Skeletal muscle cell (primary cell): Measurements from ENCODE around the gene MPI.

Source experiments
- DNase-seq: peaks from one replicate; pipeline ENCODE4 v3.0.0-alpha.2; 2010; ENCODE audit warnings: low read depth
- H3K4me3 ChIP-seq: 2 replicates; pipeline ENCODE4 v1.5.1; 2011; ENCODE audit warnings: low read depth, mild to moderate bottlenecking, control low read depth, low read length, moderate library complexity

The MPI gene

DNA sequence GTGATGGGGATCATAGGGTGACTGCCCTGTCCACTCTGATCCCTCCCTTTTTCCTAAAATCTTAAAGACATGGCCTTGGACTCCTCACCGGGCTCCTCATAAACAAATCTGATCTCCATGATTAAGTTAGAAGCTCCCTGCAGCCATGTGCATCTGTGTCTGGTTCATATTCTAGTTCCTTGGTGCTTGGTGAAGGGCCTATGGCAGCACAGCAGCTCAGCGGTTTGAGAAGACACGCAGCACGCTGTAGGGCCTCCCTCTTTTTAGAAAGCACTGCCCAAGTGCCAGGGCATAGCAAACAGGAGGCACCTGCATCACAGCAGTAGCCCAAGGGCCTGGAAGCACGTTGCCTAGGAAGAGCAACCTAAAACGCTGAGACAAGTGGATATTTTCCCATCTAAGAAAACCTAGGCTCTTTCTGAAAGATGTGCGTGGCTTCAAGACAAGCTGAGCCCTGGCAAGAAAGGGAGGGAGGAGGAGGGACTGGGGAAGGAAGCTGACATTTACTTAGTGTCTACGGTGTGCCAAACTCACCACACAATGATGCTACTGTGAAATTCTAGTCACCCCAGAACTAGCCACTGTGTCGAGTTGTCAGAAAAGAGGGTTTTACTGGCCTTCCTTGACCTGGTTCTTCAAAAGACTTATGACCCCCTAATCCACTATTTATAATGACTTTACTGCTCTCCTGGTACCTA, 32.0 kb upstream of the MPI start:
- no peak for DNase-seq
- no peak overlapping the region for H3K4me3 ChIP-seq

DNA sequence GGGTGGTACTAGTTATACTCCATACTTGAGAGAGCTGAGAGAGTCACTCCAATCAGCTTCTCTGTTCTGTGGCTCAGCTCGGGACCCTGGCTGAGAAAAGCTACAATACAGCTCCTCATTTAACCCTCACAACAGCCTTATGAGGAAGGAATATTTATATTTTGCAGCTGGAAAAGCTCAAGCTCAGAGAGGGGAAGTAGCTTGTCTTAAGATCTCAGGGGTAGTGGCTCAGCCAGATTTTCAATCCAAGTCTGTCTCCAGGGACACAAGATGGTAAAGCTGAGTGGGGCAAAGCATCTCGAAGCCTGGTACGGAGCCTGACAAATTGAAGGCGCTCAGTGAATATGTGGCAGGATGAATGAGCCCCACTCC, 31.5 kb upstream of the MPI start:
- no peak for DNase-seq
- no peak overlapping the region for H3K4me3 ChIP-seq

DNA sequence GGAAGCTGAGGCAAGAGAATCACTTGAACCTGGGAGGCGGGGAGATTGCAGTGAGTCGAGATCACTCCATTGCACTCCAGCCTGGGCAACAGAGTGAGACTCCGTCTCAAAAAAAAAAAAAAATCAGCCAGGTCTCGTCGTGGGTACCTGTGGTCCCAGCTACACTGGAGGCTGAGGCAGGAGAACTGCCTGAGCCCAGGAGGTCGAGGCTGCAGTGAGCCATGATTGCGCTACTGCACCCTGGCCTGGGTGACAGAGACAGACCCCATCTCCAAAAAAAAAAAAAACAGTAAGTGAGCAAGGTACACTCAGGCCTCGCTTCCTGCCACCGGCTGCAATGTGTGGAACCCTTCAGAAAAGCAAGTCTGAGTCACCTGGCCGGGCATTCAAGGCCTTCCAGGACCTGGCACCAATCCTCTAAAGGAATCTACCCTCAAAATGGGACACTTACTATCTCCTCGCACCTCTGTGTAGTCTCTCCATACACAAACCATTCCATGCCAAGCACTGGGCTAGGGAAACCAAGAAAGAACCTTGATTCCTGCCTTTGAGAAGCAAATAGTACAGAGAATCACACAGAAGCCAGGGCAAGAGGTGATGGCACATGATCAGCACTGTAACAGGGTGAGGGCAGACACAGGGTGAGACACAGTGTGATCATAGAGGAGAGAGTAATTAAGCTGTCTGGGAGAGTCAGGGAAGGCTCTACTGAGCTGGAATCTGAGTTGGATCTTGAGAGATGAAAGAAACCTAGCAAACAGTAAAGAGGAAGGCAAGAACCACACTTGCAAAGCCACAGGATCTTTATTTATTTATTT, 26.4 kb upstream of the MPI start:
- no peak overlapping the region for H3K4me3 ChIP-seq
- DNase-seq: no peak

DNA sequence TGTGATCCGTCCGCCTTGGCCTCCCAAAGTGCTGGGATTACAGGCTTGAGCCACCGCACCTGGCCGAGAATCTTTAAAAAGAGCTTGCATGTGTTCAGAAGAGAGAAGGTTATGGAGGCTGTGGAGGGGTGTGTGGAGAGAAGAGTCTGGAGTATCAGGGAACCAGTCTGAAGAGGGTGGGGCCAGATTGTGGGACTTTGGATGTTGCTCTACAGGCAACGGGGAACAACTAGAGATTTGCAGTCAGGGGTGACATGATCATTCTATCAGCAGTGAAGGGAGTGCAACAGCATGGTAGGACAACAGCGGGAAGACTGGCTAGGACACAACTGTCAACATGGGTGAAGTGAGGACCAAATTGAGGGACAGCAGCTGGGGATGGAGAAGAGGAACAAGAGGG, 25.5 kb upstream of the MPI start:
- DNase-seq: no peak
- no peak overlapping the region for H3K4me3 ChIP-seq

DNA sequence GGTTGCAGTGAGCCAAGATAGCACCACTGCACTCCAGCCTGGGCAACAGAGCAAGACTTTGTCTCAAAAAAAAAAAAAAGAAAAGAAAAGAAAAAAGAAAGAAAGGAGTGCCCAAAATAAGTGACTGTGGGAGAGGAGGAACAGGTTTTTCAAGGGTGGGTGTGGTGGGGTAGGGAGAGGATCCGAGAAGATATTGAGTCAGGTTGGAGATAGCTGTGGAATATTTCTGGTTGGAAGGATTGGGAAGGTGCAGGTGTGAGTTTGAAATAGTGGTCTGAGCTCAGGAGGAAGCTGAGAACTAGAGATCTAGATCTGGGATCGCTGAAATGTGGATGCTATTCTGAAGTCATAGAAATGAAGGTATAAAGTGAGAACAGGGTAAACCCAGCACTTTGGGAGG, 24.5 kb upstream of the MPI start:
- no peak for DNase-seq
- H3K4me3 ChIP-seq: no peak overlapping the region

DNA sequence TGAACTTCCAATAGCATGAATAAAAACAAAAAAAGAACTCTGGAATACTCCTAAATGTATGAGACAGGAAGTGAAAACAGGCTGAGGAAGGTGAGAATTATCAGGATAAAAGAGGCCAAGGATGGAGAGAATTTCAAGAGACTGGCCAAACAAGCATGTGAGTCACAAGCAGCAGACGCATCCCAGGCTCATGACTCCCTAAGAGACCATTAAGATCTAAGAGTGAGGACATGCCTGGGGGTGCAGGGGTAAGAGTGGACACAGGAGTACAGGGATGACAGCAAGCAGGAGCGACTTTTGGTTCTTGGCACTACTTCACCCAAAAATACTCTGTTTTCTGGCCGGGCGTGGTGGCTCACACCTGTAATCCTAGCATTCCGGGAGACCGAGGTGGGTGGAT, 23.8 kb upstream of the MPI start:
- H3K4me3 ChIP-seq: no peak overlapping the region

DNA sequence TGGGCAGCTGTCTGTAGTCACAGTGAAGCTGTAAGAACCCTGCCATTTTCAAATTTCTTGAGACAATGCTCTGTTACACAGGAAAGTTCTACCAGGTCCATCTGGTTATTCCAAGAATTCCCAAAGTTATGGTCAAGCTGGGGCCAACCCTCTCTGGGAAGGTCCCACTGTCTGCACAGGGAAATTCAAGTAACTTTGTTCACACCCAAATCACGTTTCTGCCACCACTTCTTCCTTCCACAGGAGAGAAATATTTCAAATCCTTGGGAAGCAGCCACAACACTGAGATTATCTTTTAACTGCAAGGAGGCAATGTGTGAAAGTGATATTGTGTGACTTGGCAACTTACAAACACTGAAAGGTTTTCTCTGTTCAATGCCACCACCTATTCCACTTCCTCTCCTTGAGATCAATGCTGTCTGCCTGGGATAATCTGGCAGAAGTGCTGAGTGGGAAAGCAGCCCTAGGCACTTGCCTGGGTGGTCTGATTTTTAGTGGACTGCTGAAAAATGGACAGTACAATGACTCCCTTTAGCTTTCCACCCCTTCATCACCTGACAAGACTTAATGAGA, 22.3 kb upstream of the MPI start:
- no peak for DNase-seq
- no peak overlapping the region for H3K4me3 ChIP-seq

More for the DNA sequence above, 23.8 kb upstream of the MPI start:
- DNase-seq: no peak

DNA sequence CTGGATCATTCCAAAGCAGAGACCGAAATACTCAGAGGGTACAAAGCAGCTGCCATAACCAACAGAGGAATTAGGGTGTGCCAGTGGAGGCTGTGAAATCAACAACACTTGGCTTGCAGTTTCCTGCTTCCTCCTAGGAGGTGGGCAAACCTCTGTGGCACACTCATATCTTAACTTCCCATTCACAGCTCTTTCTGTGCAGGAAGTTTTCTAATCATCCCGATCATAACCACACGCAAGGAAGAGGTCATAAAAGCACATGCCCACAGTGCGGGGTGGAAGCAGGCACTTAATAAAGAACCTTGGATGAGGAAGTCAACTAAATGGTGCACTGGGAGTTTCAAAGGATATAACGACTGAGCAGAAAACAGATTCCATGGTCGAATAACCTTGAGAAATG, 21.8 kb upstream of the MPI start:
- no peak for DNase-seq
- no peak overlapping the region for H3K4me3 ChIP-seq

DNA sequence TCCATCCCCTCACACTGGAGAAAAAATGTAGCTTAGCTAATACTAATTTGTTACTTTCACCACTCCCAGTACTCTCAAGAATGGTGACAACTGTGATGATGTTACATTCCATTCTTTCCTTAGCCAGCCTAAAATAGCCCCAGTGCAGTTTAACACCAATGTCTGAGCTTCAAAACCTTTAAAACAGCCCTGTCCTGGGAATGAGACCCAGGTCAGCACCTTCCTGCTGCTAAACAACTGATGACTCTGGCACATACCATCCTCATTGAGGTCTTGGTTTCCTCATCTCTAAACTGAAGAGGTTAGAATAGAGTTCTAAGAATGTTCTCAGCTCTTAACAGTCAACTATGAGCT, 20.5 kb upstream of the MPI start:
- no peak for DNase-seq
- H3K4me3 ChIP-seq: no peak overlapping the region

DNA sequence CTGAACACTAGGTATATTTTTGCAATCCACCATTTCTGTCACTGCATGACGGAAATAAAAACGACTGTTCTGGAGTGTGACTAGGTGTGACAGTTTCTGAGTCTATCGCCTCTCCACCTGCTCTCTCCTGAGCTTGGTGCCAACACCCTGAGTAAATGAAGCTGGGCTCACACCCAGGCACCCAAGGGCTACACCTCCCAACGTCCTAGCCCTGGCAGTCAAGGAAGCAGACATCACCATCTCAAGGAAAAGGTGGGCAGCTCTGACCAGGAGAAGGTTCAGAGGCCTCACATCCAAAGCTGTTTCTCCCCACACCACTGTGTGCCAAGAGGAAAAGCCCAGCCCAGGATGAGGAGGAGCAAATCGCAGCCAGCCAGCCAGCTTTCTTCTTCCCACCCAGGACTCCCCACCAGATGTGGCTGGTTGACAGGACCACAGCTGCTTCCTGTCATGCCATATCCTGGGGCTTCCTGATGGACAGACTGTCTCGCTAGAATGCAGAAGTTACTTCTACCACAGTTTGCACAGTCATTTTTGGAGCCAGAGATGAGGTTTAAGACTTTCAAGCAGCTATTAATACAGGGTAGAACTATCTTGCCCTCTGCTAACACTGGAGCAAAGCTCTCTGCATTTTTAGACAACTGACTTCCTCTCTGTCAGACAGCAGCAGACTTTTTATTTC, 20.0 kb upstream of the MPI start:
- H3K4me3 ChIP-seq: no peak overlapping the region
- no peak for DNase-seq

DNA sequence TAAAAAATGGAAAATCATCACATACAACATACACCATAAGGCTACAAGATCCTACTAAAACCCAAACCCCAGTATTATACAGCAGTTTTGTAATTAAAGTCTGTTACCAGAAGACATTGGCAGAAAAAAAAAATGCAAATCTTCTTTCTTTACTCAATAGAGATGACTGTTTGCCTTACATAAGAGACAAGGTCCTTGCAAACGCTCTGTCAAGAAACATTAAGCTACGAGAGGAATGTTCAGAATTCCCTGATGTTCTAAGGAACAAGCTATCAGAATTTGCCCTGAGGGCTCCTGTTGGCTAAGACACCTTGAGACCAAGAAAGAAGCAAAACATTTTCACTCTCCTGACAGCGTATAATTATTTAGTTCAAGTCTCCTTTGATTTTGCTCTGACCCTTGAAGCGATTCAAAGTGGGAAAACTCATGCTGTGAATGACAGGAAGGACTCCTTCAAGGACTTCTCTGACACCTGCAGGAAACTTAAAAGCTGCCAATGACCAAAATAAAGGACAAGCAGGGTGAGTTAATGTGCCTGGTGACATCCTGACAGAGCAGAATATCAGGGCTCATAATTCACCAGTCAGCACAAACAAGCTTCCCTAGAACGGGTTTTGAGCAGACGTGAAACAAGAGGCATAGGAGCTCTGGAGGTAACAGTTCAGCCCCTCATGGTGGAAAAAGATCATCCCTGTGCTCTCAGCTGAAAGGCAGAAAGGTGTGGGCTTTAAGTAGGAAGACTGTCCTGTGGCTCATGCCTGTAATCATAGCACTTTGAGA, 19.2 kb upstream of the MPI start:
- DNase-seq: no peak
- no peak overlapping the region for H3K4me3 ChIP-seq

DNA sequence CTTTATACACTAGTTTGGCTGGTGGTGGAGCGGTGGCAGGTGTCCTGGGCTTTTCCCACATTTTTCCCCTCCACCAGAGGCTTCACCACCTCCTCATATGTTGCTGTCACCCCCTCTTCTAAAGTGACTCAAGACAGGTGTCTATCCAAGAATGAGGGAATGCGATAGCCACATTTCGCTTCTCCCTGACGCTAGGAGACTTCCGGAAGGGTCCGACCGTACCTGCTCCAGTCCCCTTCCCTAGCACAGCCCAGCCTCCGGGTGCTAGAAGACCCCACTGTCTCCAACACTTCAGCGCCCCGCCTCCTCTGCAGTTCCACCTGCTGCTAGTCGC, 17.2 kb upstream of the MPI start:
- no peak for DNase-seq
- peak overlapping the region; percentile 68 for H3K4me3 ChIP-seq

DNA sequence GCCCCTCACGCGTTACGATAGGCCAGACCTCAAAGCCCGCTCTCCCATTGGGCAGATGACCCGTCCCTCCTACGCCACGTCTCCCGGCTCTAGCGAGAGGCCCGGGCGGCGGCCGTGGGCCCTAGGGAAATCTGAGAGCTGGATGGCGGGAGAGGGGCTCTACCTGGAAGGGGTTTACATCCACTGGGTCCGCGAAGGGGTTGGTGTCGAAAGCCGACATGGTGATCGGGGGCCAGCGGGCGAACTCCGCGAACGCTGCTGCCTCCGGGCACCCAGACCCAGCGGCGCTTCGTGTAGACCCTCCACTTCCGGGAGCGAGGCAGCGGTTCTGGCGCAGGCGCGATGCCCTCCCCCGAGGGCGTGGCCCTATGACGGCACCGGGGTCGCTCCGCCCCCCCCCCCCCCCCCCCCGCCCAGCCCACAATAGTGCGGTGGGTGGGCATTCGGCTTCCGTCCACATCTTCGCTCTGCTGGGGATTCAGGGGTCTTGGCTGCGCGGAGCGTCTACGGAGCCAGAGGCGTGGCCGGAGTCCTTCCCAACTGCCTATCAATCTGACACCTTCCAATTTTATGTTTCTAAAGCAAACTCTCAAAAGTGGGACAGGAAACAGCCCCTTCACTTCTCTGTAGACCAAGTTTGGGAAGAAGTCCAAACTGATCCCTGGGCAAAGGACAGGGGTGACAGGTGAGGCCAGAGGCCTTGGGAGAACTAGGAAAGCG, 16.6 kb upstream of the MPI start, which contains the start of gene SCAMP2:
Gene SCAMP2 (minus strand): TSS at position 330 of the 720 bp plus-strand sequence. CDS start 110 bp downstream, at position 220.
- DNase-seq: peak; percentile 87
- H3K4me3 ChIP-seq: peak within 1 kb of the TSS; percentile 68

DNA sequence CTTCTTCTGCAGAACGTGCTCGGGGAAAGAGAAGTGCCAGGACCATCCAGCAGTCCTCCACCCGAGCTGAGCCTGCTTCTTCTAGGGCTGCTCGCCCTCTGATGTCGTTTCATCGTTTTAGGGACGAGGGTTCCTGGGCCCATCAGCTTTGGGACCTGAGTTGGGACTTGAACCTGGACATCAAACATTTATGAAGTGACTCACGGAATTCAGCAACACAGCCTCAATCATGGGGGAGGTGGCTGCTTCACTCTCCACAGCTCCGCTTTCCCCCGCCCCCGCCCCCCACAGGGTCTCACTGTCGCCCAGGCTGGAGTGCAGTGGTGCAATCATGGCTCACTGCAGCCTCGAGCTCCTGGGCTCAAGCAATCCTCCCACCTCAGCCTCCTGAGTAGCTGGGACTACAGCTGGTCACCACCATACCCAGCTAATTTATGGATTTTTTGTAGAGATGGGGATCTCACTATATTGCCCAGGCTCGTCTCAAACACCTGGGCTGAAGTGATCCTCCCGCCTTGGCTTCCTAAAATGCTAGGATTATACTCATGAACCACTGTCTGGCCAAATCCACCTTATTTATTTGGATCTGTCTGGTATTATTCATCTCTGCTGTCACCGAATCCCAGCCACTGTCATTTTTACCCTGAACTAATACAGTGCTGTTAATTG, 16.0 kb upstream of the MPI start:
- H3K4me3 ChIP-seq: peak overlapping the region; percentile 68
- no peak for DNase-seq

DNA sequence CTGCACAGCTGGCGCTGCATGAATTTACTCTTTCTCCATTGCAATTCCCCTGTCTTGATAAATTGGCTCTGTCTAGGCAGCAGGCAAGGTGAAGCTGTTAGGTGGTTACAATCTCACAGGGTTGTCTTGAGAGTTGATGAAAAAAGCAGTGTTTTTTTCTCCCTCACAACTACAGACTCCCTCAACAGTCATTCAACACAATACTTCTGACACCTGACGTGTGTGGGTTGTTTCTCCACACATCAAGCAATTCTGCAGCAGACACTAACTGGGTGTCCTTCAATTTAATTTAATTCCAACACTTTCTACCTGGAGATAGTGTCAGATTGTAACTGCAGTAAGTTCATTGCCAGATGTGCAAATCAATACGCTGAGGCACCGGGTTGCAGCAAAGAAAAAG, 11.6 kb upstream of the MPI start:
- DNase-seq: no peak
- no peak overlapping the region for H3K4me3 ChIP-seq

DNA sequence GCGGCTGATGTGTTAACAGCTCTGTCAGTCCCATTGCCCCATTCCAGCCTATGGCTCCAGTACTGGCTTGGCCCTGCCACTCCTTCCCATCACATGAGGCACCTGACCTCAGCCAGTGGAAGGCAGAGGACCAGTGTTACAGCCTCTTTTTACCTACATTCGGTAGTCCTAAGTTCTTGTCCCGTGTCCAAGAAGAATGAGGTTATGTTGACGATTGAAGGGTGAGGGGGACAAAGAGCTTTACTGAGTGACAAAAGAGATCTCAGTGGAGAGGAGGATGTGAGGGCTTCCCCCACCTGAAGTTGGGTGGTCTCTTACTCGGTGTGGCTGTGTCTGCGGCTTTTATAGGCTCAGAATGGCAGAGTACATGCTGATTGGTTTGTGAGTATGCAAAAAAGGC, 7.3 kb upstream of the MPI start:
- no peak overlapping the region for H3K4me3 ChIP-seq
- DNase-seq: no peak

DNA sequence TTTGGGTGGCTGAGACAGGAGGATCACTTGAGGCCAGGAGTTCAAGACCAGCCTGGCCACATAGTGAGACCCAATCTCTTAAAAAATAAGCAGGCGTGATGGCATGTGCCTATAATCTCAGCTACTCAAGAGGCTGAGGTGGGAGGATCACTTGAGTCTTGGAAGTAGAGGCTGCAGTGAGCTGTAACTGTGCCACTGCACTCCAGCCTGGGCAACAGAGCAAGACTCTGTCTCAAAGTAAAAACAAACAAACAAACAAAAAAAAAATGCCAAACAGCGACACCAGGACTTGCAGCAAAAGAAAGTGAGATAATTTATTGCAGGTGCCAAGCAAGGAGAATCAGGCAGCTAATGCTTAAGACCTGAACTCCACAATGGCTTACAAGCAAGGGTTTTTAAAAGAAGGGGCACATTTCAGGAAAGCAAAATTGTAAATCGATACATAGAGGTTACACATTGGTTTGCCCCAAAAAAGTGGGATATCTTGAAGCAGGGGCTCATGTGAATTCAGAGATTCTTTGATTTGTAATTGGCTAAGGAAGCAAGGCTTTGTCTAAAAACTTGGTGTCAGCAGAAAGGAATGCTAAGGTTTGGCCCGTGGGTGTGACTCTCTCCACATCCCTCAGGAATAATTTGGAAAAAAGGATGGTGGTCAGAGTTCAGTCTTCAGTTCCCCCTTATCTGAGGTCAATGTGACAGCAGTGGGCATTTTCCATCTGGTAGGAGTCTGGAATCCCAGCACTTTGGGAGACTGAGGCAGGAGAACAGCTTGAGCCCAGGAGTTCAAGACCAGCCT, 5.2 kb upstream of the MPI start:
- no peak overlapping the region for H3K4me3 ChIP-seq
- no peak for DNase-seq

DNA sequence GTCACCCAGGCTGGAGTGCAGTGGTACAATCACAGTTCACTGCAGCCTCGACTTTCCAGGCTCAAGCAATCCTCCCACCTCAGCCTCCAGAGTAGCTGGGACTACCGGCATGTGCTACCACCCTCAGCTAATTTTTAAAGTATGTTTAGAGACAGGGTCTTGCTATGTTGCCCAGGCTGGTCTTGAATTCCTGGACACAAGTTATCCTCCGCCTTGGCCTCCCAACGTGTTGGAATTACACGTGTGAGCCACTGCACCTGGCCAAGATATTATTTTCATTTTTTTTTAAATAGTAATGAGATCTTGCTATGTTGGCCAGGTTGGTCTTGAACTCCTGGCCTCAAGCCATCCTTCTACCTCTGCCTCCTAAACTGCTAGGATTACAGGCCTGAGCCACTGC, 4.4 kb upstream of the MPI start:
- H3K4me3 ChIP-seq: no peak overlapping the region
- DNase-seq: no peak
